Psoas muscle (tissue), 8 donors: ENCODE data around the gene SH2D3C. TPM values are rescaled to one million over a fixed set of nuclear protein-coding genes. Genes with fewer than 3 reads are reported as not detected.
"Not testable (repeated sequence)": the region's sequence is repeated elsewhere in the genome, so short reads cannot be mapped to it uniquely, and the experiment has no call there.

Experiments used
- ATAC-seq, 4 donors: fragments of 200-7000 bp; cut with Tn5 transposase; one replicate each; pipeline ENCODE4 v1.9.1; 2020; ENCODE audit warnings: moderate library complexity in 3 of 4, mild to moderate bottlenecking in 2 of 4
- DNase-seq, 2 donors: peaks; one replicate each; pipeline ENCODE4 v3.0.0-alpha.2; 2020
- H3K27ac ChIP-seq: fragments of 200-600 bp; one replicate; pipeline ENCODE4 v1.8.0; 2022
- H3K27me3 ChIP-seq, 3 donors: fragments of 200-600 bp in 1 of 3; one replicate each; pipeline versions ENCODE4 v1.6.1 to v1.8.0; 2013 to 2022; ENCODE audit warnings: low read length in 2 of 3, mild to moderate bottlenecking in 2 of 3, moderate library complexity in 1 of 3; ENCODE audit not compliant: insufficient read depth in 3 of 3
- H3K36me3 ChIP-seq, 2 donors: fragments of 200-600 bp in 1 of 2; one replicate each; pipeline versions ENCODE4 v1.6.1 to v1.8.0; 2013 to 2022; ENCODE audit warnings: low read depth in 1 of 2, mild to moderate bottlenecking in 1 of 2, moderate library complexity in 1 of 2; ENCODE audit not compliant: insufficient read depth in 1 of 2
- H3K4me1 ChIP-seq: fragments of 200-600 bp; one replicate; pipeline ENCODE4 v1.8.0; 2022
- H3K4me3 ChIP-seq: fragments of 200-600 bp; one replicate; pipeline ENCODE4 v1.8.0; 2022; ENCODE audit warnings: mild to moderate bottlenecking
- H3K9me3 ChIP-seq: fragments of 200-600 bp; one replicate; pipeline ENCODE4 v1.8.0; 2022
- WGBS, 3 donors: extraction: QIAGEN DNeasy Blood & Tissue Kit; methylation state at CpG; one replicate each; pipeline versions ENCODE4 v1.1.6 to v1.1.7; 2013; 5-methylcytosine and 5-hydroxymethylcytosine counted together
- intact Hi-C, 2 donors: fragments of 100-400 bp; cut with DNase I; formaldehyde crosslinking; loops; one replicate each; pipeline versions ENCODE4 v1.11.0 to v1.14.2; 2022
- polyA plus RNA-seq, 3 donors: library from polyadenylated mRNA; stranded (reverse); fragments of 200-250 nt; gene quantifications; one replicate each; pipeline ENCODE4 v1.2.3, GENCODE V29; 2013
- total RNA-seq, 4 donors: library from RNA; stranded (reverse); fragmentation: NEBNext Ultra II Directional in 2 of 4; extraction: Animal tissue kit (Norgen Biotek cat#: 25700) in 2 of 4; gene quantifications; one replicate each; pipeline versions ENCODE4 v1.2.1 to v1.2.4, GENCODE V29; 2021 to 2023
- TF ChIP-seq, protein P1 (sequence below): fragments of 200-600 bp; IDR thresholded peaks from one replicate; pipeline ENCODE4 v1.8.0; 2022; ENCODE audit warnings: antibody characterized with exemption
- donor health status: healthy with polysubstance abuse.
- donor health status: DM: no; HTN: no; CAD: no; lungs with moderate emphysema.
- donor health status: Bipolar disorder and iron deficiency.
- donor health status: healthy.
- donor health status: DM: yes; HTN: yes; CAD: no.
- donor health status: DM: no; HTN: no; CAD: no.
- donor health status: DM: no; HTN: no; CAD: no.
- donor health status: DM: yes; HTN: yes; CAD: no.

Gene SH2D3C
- total and polyA plus RNA-seq, 7 donors, result 5.3 to 12.0 (median 10.0) TPM

DNA sequence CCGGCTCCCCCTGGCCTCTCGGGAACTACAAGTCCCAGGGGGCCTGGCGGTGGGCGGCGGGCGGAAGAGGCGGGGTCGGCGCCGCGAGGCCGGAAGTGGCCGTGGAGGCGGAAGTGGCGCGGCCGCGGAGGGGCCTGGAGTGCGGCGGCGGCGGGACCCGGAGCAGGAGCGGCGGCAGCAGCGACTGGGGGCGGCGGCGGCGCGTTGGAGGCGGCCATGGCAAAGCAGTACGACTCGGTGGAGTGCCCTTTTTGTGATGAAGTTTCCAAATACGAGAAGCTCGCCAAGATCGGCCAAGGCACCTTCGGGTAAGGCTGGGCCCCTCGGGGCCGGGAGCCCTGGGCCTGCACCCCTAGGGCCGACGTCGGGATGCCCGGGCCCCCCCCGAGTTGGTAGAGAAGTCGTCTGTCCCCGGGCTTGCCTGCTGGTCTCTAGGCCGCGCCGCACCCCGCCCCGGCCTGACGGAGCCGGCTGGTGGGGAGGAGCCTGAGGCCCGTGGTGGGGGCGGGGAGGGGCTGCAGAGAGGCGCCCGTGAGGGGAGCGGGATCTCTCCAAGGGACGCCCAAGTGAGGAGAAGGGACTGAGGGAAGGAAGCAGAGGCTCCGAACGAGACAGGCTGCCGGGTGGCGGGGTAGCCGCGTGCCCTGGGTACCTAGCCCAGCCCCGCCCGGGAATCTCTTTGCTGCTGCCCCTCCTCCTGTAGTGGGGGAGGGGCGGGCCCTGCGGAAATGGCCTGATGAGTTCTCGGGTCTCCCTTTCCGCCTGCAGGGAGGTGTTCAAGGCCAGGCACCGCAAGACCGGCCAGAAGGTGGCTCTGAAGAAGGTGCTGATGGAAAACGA is 7.7 kb upstream of the SH2D3C start, which contains the start of gene CDK9:
Gene CDK9, plus strand, starts transcription at position 102 of the 840 bp plus-strand sequence. Its CDS starts 115 bp downstream, at position 217.
- DNase-seq (peak; percentile 91 to 96), ATAC-seq (peak; percentile 83 to 86 (median 84))
- intact Hi-C loops, result loop anchor here (2.0 to 10.0 kb wide), 8 partner anchors 15 to 195 kb away; partner anchors contain the start of genes AK1 (in 1 of the 2), ST6GALNAC4 (in 1 of the 2) and TOR2A (in 1 of the 2)
- Histone ChIP-seq H3K4me1 (peaks cover 22% of the 10 kb centered on the region), H3K36me3 (peaks cover 7 to 47% of the 10 kb centered on the region in 2 donors), H3K4me3 (peak within 1 kb of the TSS; percentile 96), H3K27ac (peak within 1 kb of the TSS; percentile 93), H3K9me3 (no peaks in the 10 kb centered on the region), H3K27me3 (no peaks in the 10 kb centered on the region)
- TF ChIP-seq, protein P1, sequence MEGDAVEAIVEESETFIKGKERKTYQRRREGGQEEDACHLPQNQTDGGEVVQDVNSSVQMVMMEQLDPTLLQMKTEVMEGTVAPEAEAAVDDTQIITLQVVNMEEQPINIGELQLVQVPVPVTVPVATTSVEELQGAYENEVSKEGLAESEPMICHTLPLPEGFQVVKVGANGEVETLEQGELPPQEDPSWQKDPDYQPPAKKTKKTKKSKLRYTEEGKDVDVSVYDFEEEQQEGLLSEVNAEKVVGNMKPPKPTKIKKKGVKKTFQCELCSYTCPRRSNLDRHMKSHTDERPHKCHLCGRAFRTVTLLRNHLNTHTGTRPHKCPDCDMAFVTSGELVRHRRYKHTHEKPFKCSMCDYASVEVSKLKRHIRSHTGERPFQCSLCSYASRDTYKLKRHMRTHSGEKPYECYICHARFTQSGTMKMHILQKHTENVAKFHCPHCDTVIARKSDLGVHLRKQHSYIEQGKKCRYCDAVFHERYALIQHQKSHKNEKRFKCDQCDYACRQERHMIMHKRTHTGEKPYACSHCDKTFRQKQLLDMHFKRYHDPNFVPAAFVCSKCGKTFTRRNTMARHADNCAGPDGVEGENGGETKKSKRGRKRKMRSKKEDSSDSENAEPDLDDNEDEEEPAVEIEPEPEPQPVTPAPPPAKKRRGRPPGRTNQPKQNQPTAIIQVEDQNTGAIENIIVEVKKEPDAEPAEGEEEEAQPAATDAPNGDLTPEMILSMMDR, result no peak
- WGBS, 3 donors, result 0 to 1% (median 0%) methylated on average over 54 to 75 of the region's 75 CpGs

DNA sequence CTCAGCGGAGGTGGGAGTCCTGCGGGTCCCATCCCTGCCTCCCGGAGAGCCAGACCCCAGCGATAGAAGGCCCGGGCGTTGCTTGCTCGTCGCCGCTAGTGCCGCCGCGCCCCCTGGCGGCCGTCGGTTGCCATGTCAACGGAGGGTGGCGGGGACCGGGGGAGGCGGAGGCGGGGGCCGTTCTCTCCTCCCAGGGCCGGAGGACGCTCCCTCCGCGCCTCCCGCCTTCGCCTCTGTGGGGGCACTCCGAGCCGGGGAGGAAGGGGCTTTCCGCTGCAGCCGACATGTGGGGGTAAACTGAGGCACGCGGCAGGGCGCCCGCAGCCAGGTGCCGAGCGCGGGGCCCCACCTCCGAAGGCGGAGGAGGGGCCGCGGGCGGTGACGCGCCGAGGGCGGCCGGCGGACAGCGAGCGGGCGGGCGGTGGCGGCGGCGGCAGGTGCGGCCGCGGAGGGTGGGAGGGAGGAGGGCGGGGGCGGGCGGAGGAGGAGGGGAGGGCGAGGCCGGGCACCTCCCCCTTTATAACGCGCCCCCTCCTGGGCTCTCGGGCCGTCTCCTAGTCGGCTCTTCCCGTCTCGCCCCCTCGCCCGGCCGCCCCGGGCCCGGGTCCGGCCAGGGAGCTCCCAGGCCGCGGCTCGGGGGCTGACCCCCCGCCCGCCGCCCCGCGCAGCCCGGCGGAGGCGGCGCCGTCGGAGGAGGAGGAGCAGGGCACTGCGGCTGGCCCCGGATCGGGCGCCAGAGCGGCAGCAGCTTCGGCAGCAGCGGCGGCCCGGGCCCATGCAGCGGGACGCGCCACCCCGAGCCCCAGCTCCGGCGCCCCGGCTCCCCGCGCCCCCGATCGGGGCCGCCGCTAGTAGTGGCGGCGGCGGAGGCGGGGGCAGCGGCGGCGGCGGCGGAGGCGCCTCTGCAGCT is 6.8 kb upstream of the SH2D3C start:
- H3K9me3 ChIP-seq, result no peaks in the 10 kb centered on the region
- peak; percentile 72 to 86 (median 80) for ATAC-seq
- 0 to 1% (median 1%) methylated on average over 11 to 116 of the region's 123 CpGs for WGBS, 3 donors
- H3K27me3 ChIP-seq, result no peaks in the 10 kb centered on the region
- TF ChIP-seq, protein P1, result peak; percentile 84
- H3K4me3 ChIP-seq, result peak overlapping the region; percentile 96
- peaks cover 7 to 38% of the 10 kb centered on the region in 2 donors for H3K36me3 ChIP-seq
- H3K4me1 ChIP-seq, result peaks cover 22% of the 10 kb centered on the region
- peak overlapping the region; percentile 93 for H3K27ac ChIP-seq
- DNase-seq, result peak; percentile 91 to 94
- intact Hi-C loops, result loop anchor here (2.0 to 10.0 kb wide), 7 partner anchors 46 to 194 kb away; partner anchors contain the start of genes AK1 (in 1 of the 2), ST6GALNAC4 (in 1 of the 2) and TOR2A (in 1 of the 2)

- WGBS, 3 donors, result 67 to 70% (median 67%) methylated on average over 20 of the region's 20 CpGs
- H3K27ac ChIP-seq, result peak overlapping the region; percentile 36
- no peak for ATAC-seq
- peak; percentile 56 to 78 for DNase-seq
- H3K9me3 ChIP-seq, result no peaks in the 10 kb centered on the region
- H3K27me3 ChIP-seq, result no peaks in the 10 kb centered on the region
- TF ChIP-seq, protein P1, result no peak
- H3K4me1 ChIP-seq, result peaks cover 18% of the 10 kb centered on the region
- H3K4me3 ChIP-seq, result no peak overlapping the region
- peaks cover 3 to 19% of the 10 kb centered on the region in 2 donors for H3K36me3 ChIP-seq
- intact Hi-C loops, result loop anchor here (2.0 to 10.0 kb wide), 4 partner anchors 45 to 193 kb away; partner anchors contain the start of gene TOR2A (in 1 of the 2)
Observed at GRCh38 chr9:127783111-127784008, 4.9 kb upstream of the SH2D3C start.

- 92 to 95% (median 95%) methylated on average over 4 of the region's 4 CpGs for WGBS, 3 donors
- Histone ChIP-seq H3K27ac (no peak overlapping the region), H3K4me3 (no peak overlapping the region), H3K36me3 (peaks cover 0 to 3% of the 10 kb centered on the region in 2 donors), H3K4me1 (peaks cover 9% of the 10 kb centered on the region), H3K9me3 (no peaks in the 10 kb centered on the region), H3K27me3 (no peaks in the 10 kb centered on the region)
- TF ChIP-seq, protein P1, result no peak
- intact Hi-C loops, result loop anchor here in 1 of 2 donors (10.0 kb wide), 1 partner anchor 143 kb away; no protein-coding TSS in a partner anchor
- DNase-seq (no peak), ATAC-seq (no peak)
Observed at GRCh38 chr9:127781806-127782205, 3.3 kb upstream of the SH2D3C start.

- not testable (repeated sequence) for H3K36me3 ChIP-seq, H3K4me3 ChIP-seq, H3K27ac ChIP-seq, H3K9me3 ChIP-seq, ATAC-seq, H3K4me1 ChIP-seq, H3K27me3 ChIP-seq, DNase-seq
- 91 to 97% (median 95%) methylated on average over 9 of the region's 9 CpGs for WGBS, 3 donors
- intact Hi-C loops, result loop anchor here in 1 of 2 donors (10.0 kb wide), 1 partner anchor 144 kb away; no protein-coding TSS in a partner anchor
Observed at GRCh38 chr9:127780909-127781308, 2.4 kb upstream of the SH2D3C start.
